ENCODE measurements around the gene TOX2. TPM values are rescaled to one million over a fixed set of nuclear protein-coding genes. Genes with fewer than 3 reads are reported as not detected.

The TOX2 gene
- total RNA-seq, 1 donor: 5.2 TPM

DNA sequence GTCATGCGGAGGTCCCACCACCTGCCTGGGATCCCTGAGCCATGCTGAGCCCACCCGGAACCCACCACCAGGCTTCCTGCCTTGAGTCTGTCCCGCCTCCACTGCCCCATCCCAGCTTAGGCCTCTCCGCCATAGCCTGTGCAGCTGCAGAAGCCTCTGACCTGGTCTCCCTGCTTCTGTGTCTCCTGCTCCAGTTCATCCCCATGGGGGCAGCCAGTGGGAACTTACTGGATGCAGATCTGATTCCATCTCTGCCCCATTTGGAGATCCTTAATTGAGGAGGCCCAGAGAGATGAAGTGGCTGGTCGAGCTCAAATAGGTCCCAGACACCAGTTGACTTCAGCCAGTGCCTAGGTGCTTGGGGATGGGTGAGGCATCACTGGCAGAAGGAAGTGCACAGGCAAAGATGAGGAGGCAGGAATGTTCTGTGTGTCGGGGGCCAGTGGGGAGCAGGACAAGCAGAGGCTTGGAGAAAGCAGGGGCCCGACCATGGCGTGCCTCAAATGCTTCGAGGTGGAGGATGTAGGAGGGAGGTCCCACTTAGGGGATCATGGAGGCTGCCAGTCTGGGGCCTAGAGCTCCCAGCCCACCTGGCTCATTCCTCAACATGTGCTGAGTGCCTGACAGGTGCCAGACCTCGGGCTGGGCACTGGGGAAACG lies 112.8 kb downstream of the TOX2 start:
- TF ChIP-seq, protein P1, sequence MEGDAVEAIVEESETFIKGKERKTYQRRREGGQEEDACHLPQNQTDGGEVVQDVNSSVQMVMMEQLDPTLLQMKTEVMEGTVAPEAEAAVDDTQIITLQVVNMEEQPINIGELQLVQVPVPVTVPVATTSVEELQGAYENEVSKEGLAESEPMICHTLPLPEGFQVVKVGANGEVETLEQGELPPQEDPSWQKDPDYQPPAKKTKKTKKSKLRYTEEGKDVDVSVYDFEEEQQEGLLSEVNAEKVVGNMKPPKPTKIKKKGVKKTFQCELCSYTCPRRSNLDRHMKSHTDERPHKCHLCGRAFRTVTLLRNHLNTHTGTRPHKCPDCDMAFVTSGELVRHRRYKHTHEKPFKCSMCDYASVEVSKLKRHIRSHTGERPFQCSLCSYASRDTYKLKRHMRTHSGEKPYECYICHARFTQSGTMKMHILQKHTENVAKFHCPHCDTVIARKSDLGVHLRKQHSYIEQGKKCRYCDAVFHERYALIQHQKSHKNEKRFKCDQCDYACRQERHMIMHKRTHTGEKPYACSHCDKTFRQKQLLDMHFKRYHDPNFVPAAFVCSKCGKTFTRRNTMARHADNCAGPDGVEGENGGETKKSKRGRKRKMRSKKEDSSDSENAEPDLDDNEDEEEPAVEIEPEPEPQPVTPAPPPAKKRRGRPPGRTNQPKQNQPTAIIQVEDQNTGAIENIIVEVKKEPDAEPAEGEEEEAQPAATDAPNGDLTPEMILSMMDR (IDR thresholded peaks at IDR 0.05; ENCODE audit: insufficient read depth, low read length): no peak
- no peak overlapping the region for H3K4me3 ChIP-seq (ENCODE audit: low read depth, low read length)
- DNase-seq (ENCODE audit: low read depth): no peak

DNA sequence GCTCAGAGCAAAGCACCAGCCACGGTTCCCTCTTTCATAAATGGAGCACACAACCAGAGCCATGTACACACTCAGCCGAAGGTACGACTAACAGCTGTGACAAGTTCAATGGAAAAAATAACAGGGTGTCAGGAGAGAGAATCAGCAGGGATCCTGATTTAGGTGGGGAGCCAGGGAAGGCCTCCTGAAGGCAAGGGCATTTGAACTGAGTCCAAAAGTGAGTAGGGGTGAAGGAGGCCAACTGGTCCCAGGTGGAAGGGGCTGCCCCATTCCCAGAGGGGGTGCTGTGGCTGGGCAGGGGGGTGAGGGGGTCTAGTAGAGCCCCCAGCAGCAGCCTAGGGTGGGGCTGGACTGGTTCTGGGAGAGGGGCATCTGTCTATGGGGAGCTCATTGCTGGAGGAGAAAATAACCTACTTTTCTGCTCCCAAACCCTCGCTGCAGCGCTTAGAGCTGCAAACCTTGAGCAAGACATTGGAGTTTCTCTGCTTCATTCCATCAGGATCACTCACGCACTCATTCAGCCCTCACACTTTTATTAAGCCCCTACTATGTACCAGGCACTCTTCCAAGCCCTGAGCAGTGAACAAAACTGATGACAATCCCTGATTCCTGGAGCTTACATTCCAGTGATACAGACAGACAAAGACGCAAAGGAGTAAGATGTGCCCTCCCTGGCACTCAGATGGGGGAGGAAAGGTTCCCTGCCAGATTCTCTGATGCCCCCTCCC lies 113.5 kb downstream of the TOX2 start:
- no peak for DNase-seq (ENCODE audit: low read depth)
- H3K4me3 ChIP-seq (ENCODE audit: low read depth, low read length): no peak overlapping the region
- TF ChIP-seq, protein P1 (IDR thresholded peaks at IDR 0.05; ENCODE audit: insufficient read depth, low read length): no peak

DNA sequence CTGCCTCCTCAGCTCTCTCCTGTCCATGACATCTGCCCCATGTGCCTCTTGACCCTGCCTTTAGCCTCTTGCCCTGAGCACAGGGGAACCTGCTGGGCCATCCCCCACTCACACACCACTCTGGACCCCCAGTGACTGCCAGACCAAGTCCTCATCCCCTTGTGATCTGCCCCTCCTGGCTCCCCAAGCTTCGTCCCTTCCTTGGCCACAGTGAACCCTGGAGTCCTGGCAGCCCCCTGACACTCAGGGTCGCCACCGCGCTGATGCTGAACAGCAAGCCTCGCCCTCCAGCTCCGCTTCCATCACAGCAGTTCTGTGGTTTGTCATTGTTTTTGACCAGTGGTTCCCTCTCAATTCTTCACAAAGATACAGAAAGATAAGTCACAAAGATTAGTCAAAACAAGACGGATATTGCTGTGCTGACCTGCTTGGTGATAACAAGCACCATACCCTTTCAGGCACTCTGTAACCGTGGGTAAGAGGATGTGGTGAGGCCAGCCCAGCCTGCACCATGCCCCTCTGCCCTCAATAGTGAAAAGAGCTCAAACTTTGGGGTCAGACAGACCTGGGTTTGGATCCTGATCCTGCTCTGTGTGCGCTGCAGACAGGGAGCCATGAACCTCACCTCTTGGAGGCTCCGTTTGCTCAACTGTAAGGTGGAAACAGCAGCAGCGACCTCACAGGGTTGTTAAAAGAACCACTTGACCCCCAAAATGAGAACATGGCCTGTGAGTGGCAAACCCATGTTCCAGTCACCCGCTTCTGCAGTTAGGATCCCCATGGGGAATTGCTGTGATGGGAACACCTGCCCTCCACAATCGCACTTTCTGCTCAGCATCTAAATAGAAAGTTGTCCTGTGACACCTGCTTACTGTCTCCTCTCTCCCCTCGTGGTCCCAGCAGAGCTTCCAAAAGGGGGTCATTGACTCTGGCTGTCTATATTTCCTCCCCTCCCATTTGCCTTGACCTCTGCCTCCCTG lies 114.5 kb downstream of the TOX2 start:
- H3K4me3 ChIP-seq (ENCODE audit: low read depth, low read length): no peak overlapping the region
- TF ChIP-seq, protein P1 (IDR thresholded peaks at IDR 0.05; ENCODE audit: insufficient read depth, low read length): no peak
- no peak for DNase-seq (ENCODE audit: low read depth)

DNA sequence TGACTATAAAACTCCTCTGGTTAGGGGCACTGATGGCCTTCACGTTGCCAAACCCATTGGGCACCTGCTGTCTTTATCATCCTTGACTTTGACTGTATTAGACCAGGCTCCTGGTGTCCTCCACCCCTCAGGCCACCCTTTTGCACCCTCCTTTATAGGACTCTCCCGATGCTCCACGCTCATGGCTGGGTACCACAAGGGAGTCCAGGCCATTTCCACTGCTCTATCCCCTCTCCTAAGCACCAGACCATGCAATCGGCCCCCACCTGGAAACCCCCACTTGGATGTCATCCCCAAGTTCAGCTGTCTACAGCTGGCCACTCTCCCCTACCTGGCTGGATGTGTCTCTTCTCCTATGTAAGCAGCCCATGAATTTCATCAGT lies 115.2 kb downstream of the TOX2 start:
- no peak for DNase-seq (ENCODE audit: low read depth)
- H3K4me3 ChIP-seq (ENCODE audit: low read depth, low read length): no peak overlapping the region
- TF ChIP-seq, protein P1 (IDR thresholded peaks at IDR 0.05; ENCODE audit: insufficient read depth, low read length): no peak

DNA sequence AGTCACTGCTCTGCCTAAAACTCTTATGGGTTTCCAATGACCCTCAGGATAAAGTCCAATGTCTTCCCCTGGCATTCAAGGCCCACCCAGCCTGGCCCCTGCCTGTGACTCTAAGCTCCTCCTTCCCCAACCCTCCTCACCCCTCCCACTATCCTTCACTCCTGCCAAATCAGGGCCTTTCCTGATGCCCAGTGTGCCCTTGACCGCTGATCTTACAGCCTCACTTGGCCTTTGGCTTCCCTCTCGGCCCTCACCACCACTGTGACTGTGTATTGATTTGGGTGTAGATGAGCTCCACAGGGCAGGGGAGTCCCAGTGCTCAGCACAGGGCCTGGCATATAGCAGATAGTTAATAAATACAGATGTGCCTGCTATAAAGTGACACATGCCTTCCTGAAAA lies 115.7 kb downstream of the TOX2 start:
- no peak overlapping the region for H3K4me3 ChIP-seq (ENCODE audit: low read depth, low read length)
- no peak for DNase-seq (ENCODE audit: low read depth)
- TF ChIP-seq, protein P1 (IDR thresholded peaks at IDR 0.05; ENCODE audit: insufficient read depth, low read length): no peak

DNA sequence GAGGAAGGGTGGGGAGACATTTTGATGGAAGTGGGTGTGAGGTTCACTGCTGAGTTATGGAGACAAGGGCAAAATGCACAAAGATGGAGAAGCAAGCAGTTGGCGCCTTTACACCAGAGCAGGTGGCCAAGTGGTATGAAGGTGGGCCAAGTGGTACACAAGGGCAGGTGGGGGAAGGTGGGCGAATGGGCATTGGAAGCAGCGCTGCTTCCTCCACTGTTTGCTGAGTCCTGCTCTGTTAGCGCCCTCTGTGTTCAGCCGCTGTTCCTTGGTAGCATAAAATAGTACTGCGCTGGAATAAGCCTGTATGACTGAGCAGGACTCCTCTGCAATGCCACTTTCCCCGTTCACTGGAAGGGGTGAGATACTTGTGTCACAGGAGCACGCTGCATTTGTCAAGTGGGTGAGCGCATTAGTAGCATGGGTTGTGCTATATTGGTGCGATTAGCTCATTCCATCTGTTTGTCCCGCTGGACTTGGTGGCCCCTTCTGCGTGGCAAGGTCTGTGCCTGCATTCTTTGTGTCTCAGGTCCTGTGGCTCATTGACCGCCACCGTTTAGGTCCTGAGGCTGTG lies 116.4 kb downstream of the TOX2 start:
- no peak for DNase-seq (ENCODE audit: low read depth)
- TF ChIP-seq, protein P1 (IDR thresholded peaks at IDR 0.05; ENCODE audit: insufficient read depth, low read length): no peak
- no peak overlapping the region for H3K4me3 ChIP-seq (ENCODE audit: low read depth, low read length)
